ENCODE measurements around the gene SORCS2.

Gene SORCS2

GRCh38 chr4:7558436-7558835 lies 366.1 kb downstream of the SORCS2 start:
- no peak overlapping the region for H3K4me3 ChIP-seq (ENCODE audit: low read depth, low read length)
- TF ChIP-seq MAX (IDR thresholded peaks at IDR 0.05; ENCODE audit: low read depth, low read length) (no peak), POLR2A (IDR thresholded peaks at IDR 0.05; ENCODE audit: extremely low read depth, insufficient read length) (no peak), MYC (IDR thresholded peaks at IDR 0.05; ENCODE audit: low read depth, low read length) (no peak), CTCF (IDR thresholded peaks at IDR 0.05; ENCODE audit: low read depth, low read length) (no peak)
- no peak for DNase-seq (ENCODE audit: low read depth)

DNA sequence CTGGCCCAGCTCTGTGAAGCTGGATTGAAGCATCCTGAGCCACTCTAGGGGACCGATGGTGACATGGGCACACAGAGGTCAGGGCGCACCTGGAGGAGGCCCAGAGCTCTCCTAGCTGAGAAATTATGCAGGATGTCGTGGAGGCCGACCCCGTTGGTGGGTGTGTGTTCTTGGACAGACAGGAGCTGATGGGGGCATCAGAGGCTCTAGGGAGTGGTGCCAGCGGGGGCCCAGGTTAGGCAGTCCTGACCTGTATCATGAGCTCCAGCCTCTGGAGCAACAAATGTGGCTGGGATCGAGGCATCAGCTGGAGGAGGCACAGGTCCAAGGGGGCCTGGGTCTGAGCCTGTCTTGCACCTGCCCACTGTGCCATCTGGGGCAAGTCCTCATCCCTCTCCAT lies 367.0 kb downstream of the SORCS2 start:
- no peak for DNase-seq (ENCODE audit: low read depth)
- H3K4me3 ChIP-seq (ENCODE audit: low read depth, low read length) = no peak overlapping the region
- TF ChIP-seq CTCF (IDR thresholded peaks at IDR 0.05; ENCODE audit: low read depth, low read length) (no peak), MYC (IDR thresholded peaks at IDR 0.05; ENCODE audit: low read depth, low read length) (no peak), POLR2A (IDR thresholded peaks at IDR 0.05; ENCODE audit: extremely low read depth, insufficient read length) (no peak), MAX (IDR thresholded peaks at IDR 0.05; ENCODE audit: low read depth, low read length) (no peak)

DNA sequence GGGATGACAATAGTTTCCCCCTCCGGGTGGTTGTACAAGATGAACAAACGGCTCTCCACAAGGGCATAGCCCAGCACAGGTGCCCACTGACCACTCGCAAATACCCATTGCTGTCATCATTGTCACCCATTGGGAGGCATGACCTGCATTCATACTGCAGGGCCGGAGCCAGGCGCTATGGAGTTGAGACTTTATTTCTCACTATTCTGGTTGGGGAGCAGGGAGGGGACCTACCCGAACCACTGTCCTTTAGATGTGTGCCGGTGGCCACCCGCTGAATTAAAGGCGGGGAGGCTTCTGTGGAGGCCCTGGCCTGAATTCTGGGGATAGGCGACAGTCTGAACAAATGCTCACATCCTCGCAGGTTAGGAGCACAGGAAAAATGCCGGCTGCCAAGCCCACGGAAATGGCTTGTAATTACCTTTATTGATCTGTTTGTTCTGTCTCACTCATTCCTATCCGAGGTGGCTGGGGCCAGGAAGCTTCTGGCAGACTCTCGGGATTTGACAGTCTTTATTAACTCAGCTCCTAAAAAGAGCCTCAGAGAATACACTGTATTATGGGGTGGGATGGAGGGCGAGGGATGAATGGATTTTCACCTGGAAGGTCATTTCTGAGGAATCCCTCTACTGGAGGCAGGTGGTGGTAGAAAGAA lies 367.5 kb downstream of the SORCS2 start:
- H3K4me3 ChIP-seq (ENCODE audit: low read depth, low read length) = no peak overlapping the region
- DNase-seq (ENCODE audit: low read depth) = no peak
- TF ChIP-seq POLR2A (IDR thresholded peaks at IDR 0.05; ENCODE audit: extremely low read depth, insufficient read length) (no peak), MAX (IDR thresholded peaks at IDR 0.05; ENCODE audit: low read depth, low read length) (no peak), MYC (IDR thresholded peaks at IDR 0.05; ENCODE audit: low read depth, low read length) (no peak), CTCF (IDR thresholded peaks at IDR 0.05; ENCODE audit: low read depth, low read length) (no peak)

GRCh38 chr4:7561557-7561956 lies 369.2 kb downstream of the SORCS2 start:
- no peak for DNase-seq (ENCODE audit: low read depth)
- no peak for TF ChIP-seq CTCF (IDR thresholded peaks at IDR 0.05; ENCODE audit: low read depth, low read length)
- TF ChIP-seq POLR2A (IDR thresholded peaks at IDR 0.05; ENCODE audit: extremely low read depth, insufficient read length) = no peak
- no peak for TF ChIP-seq MYC (IDR thresholded peaks at IDR 0.05; ENCODE audit: low read depth, low read length)
- no peak for TF ChIP-seq MAX (IDR thresholded peaks at IDR 0.05; ENCODE audit: low read depth, low read length)
- H3K4me3 ChIP-seq (ENCODE audit: low read depth, low read length) = no peak overlapping the region

DNA sequence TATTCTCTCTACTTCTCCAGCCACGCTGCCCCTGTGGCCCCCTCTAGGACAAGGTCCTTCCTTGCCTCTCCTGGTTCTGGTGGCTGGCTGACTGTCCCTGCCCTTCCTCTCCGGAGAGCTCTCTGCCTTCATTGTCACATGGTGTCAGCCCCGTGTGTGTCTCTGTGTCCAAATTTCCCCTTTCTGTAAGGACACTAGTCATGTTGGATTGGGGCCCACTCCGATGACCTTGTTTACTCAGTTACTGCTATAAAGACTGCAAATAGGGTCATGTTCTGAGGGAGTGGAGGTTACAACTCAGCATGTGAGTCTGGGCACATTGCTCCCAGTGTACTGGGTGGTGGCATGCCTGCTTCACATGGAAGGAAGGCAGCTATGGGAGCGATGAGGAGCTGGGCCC lies 371.9 kb downstream of the SORCS2 start:
- TF ChIP-seq POLR2A (IDR thresholded peaks at IDR 0.05; ENCODE audit: extremely low read depth, insufficient read length) (no peak), MAX (IDR thresholded peaks at IDR 0.05; ENCODE audit: low read depth, low read length) (no peak), CTCF (IDR thresholded peaks at IDR 0.05; ENCODE audit: low read depth, low read length) (no peak), MYC (IDR thresholded peaks at IDR 0.05; ENCODE audit: low read depth, low read length) (no peak)
- DNase-seq (ENCODE audit: low read depth) = no peak
- H3K4me3 ChIP-seq (ENCODE audit: low read depth, low read length) = no peak overlapping the region
